GM18499 (cell line): ENCODE measurements around the gene RUBCN.
"Not testable (repeated sequence)": the region's sequence is repeated elsewhere in the genome, so short reads cannot be mapped to it uniquely, and the experiment has no call there.

Experiments
- ATAC-seq: cut with Tn5 transposase; IDR thresholded peaks from one replicate; pipeline ENCODE4 v1.9.1; 2021; ENCODE audit warnings: moderate number of reproducible peaks; ENCODE audit not compliant: insufficient read depth, unreplicated experiment

RUBCN gene

GRCh38 chr3:197736010-197736490, 654 bp downstream of the RUBCN start:
- ATAC-seq, result no peak

DNA sequence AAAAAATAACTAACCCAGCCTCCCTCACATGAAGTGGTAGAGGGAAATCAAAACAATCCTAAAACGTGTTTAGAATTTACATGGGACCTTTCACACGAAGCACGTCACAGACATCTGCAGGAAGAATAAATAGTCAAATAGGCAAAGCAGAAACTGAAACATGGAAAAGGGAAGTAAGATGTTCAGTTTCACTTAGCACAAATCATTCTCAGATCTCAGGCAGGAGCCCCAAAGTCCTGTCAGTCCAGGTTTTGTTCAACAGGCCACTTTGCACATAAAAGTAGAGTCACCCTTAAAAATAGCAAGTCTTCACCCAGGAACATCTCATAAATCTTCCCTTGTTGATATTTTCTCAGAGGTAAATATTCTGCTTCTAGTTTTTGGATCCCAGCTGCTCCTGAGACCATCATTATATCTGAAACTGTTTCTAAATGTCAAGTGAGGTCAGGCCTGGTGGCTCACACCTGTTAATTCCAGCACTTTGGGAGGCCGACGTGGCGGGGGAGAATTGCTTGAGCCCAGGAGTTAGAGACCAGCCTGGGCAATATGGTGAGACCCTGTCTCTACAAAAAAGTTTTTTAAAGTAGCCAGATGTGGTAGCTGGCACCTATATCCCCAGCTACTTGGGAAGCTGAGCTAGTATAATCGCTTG, 1.9 kb downstream of the RUBCN start:
- ATAC-seq, result peak; percentile 38

- ATAC-seq, result no peak
Measured at GRCh38 chr3:197733042-197733441, 3.7 kb downstream of the RUBCN start.

DNA sequence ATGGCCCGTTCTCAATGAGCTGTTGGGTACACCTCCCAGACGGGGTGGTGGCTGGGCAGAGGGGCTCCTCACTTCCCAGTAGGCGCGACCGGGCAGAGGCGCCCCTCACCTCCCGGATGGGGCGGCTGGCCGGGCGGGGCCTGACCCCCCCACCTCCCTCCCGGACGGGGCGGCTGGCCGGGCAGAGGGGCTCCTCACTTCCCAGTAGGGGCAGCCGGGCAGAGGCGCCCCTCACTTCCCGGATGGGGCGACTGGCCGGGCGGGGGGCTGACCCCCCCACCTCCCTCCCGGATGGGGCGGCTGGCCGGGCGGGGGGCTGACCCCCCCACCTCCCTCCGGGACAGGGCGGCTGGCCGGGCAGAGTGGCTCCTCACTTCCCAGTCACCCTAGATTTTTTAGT, 5.2 kb downstream of the RUBCN start:
- not testable (repeated sequence) for ATAC-seq

- not testable (repeated sequence) for ATAC-seq
Measured at GRCh38 chr3:197730770-197731169, 5.9 kb downstream of the RUBCN start.

- ATAC-seq, result no peak
Measured at GRCh38 chr3:197730200-197730599, 6.5 kb downstream of the RUBCN start.

GRCh38 chr3:197728487-197728886, 8.2 kb downstream of the RUBCN start:
- ATAC-seq, result no peak

GRCh38 chr3:197727878-197728277, 8.8 kb downstream of the RUBCN start:
- not testable (repeated sequence) for ATAC-seq

GRCh38 chr3:197722734-197723133, 14.0 kb downstream of the RUBCN start:
- ATAC-seq, result no peak

DNA sequence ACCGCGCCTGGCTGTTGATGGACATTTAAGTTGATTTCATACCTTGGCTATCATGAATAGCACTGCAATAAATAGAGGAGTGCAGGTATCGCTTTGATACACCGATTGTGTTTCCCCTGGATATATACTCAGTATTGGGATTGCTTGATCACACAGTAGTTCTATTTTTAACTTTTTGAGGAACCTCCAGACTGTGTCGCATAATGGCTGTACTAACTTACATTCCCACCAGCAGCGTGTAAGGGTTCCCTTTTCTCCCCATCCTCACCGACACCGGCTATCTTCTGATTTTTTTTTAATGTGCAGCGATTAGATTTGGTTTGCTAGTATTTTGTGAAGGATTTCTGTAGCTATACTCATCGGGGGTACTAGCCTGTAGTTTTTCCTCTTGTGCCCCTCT, 16.0 kb downstream of the RUBCN start:
- ATAC-seq, result no peak

DNA sequence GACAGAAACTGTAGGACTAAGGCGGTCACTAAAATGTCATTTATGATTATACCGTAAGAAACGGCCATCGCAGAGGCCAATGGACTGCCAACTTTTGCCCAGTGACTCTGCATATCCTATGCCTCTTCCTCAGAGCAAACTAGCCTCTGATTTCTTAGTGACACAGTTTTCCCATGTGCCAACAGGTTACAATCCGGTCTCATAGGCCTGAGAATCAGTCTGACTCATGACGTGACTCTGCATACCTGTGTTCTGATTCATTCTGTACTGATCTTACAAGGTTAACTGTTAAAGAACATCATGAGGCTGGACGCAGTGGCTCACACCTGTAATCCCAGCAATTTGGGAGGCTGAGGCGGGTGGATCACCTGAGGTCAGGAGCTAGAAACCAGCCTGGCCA, 17.8 kb downstream of the RUBCN start:
- ATAC-seq, result no peak

- ATAC-seq, result no peak
Measured at GRCh38 chr3:197714251-197714650, 22.5 kb downstream of the RUBCN start.

GRCh38 chr3:197713477-197713822, 23.3 kb downstream of the RUBCN start:
- no peak for ATAC-seq

- peak; percentile 79 for ATAC-seq
Measured at GRCh38 chr3:197711973-197712707, 24.6 kb downstream of the RUBCN start.

DNA sequence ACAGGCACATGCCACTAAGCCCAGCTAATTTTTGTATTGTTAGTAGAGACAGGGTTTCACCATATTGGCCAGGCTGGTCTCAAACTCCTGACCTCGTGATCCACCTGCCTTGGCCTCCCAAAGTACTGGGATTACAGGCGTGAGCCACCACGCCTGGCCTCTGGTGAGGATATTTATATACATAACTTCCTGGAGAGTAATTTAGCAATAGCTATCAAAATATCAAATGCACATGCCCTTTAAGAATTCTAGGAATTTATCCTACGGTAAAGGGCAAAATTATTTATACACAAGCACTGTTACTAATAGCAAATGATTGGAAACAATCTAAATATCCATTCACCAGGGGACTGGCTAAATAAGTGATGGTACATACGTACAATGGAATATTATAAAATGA, 25.7 kb downstream of the RUBCN start:
- ATAC-seq, result not testable (repeated sequence)

DNA sequence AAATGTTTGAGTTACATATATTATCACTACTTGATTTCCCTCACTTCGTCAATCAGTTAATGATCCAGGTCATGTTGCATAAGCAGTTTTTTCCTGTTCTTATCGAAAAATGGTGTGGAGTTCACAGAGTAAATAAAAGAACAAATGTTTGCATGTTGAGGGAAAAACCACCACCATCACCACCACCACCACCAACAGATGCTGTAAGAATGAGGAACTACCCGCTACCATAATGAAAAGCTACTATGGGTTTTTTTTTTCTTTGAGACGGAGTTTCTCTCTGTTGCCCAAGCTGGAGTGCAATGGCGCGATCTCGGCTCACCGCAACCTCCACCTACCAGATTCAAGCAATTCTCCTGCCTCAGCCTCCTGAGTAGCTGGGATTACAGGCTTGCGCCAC, 27.6 kb downstream of the RUBCN start:
- no peak for ATAC-seq

- ATAC-seq, result no peak
Measured at GRCh38 chr3:197706658-197707057, 30.0 kb downstream of the RUBCN start.

GRCh38 chr3:197701841-197702240, 34.9 kb downstream of the RUBCN start:
- no peak for ATAC-seq

GRCh38 chr3:197700095-197700494, 36.6 kb downstream of the RUBCN start:
- ATAC-seq, result no peak

- no peak for ATAC-seq
Measured at GRCh38 chr3:197697355-197697754, 39.3 kb downstream of the RUBCN start.

DNA sequence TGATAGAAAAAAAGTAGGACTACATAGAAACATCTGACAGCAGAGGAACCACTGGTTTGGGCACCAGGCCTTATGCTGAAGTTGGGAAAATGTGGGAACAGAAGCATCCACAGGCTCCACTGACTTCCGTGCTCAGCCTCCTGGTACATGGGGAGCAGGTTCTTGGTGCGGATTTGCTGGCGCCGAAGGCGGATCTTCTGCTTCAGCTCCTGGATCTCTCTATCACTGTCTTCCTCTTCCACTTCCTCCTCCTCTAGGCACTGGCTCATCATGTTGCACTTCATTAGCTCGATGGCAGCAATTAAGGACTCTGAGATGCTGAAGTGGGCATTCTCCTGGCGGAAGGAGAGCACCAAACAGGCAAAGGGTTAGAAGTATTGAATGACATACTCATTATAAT, 42.5 kb downstream of the RUBCN start:
- no peak for ATAC-seq

DNA sequence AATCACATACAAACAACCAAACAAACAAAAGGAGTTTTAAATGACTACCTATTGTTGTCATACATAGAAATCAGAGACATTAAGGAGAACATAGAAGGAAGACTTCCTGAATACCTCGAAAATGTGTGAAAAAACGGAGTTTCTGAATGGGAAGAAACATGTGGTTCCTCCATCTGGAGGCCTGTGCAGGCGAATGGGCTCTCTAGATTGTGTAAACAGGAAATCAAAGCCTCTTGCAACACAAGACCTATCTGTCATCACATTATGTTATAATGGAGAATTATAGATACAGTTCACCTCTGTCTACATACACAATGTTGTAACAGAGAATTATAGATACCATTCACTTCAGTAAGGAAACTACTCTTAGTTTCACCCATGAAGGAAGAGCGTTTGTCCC, 44.1 kb downstream of the RUBCN start:
- no peak for ATAC-seq
